Stomach smooth muscle (tissue), 2 donors: Measurements from ENCODE around the gene DHCR7.

ENCODE experiments used
- H3K27ac ChIP-seq: one replicate; pipeline ENCODE4 v1.7.0; 2013; ENCODE audit warnings: mild to moderate bottlenecking, low read length, inconsistent platforms
- H3K27me3 ChIP-seq, 2 donors: one replicate each; pipeline ENCODE4 v1.7.0; 2013; ENCODE audit warnings: low read length in 2 of 2; ENCODE audit not compliant: insufficient read depth in 2 of 2, control insufficient read depth in 1 of 2
- H3K36me3 ChIP-seq, 2 donors: one replicate each; pipeline ENCODE4 v1.7.0; 2013; ENCODE audit warnings: low read length in 2 of 2; ENCODE audit not compliant: control insufficient read depth in 2 of 2, insufficient read depth in 2 of 2
- H3K4me1 ChIP-seq: one replicate; pipeline ENCODE4 v1.7.0; 2013; ENCODE audit warnings: low read length; ENCODE audit not compliant: control insufficient read depth, insufficient read depth
- H3K4me3 ChIP-seq, 2 donors: one replicate each; pipeline ENCODE4 v1.7.0; 2013; ENCODE audit warnings: low read length in 2 of 2
- H3K9ac ChIP-seq, 2 donors: one replicate each; pipeline ENCODE4 v1.7.0; 2013; ENCODE audit warnings: low read length in 2 of 2, mild to moderate bottlenecking in 1 of 2
- H3K9me3 ChIP-seq, 2 donors: one replicate each; pipeline ENCODE4 v1.7.0; 2013; ENCODE audit warnings: low read length in 2 of 2; ENCODE audit not compliant: control insufficient read depth in 2 of 2
- donor health status: healthy.
- donor health status: Pancreatic carcinoma.

Gene DHCR7

DNA sequence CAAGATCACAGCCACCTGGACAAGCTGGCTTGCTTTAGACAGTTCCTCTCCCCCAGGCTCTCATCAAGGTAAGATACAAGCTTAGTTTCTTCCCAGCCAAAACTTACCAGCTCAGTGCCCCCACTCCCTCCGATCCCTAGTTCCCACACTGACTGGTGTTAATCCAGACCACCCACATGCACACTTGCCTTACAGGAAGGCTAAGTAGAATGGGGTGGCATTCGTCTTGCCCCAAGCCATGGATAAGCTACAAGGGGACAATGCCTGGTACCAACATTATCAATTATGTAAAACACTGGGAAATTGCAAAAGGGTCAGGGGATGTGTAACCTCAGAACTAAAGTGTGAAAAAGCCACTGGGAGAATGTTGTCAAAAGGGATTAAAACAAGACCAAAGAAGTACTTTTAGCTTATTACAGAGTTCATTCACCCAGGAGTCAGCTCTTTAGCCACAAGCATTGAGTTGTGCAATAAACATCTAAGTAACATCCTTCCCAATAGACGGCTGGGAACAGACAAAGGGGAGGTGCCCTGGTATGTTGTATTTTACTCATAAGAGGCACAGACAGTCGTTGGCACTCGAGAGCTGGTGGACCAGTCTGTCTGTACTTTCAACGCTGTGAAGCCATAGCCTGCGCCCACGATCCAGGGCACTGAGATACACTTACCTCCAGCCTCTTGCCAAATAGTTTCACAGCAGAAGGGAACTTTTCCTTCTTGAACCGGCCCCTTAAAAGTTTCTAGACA, 1.1 kb downstream of the DHCR7 start:
- peak overlapping the region; percentile 37 for H3K27ac ChIP-seq
- peak overlapping the region in 1 of 2 donors; percentile 36 for H3K9ac ChIP-seq

DNA sequence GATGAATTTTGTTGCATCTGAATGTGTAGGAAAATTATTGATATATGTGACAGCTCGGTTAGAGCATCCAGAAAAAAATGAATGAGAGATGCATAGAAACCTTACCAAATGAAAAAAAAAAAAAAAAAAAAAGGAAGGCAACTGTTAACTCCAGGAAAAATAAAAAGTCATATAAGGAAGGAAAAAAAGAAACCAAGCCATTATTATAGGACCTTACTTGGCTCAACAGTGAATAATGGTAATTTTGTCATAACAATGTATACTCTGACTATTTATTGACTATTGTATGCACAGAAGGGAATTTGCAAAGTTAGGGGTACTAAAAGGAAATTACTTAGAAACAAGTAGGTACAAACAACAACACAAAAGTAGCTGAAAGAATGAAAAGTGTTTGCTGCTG, 2.0 kb downstream of the DHCR7 start:
- Histone ChIP-seq H3K36me3 (peaks cover 5 to 10% of the 10 kb centered on the region in 2 donors), H3K9ac (no peak overlapping the region), H3K27ac (no peak overlapping the region), H3K4me1 (peaks cover 19% of the 10 kb centered on the region), H3K4me3 (no peak overlapping the region), H3K27me3 (no peaks in the 10 kb centered on the region), H3K9me3 (no peaks in the 10 kb centered on the region)

More for the DNA sequence above, 1.1 kb downstream of the DHCR7 start:
- Histone ChIP-seq H3K4me1 (peaks cover 22% of the 10 kb centered on the region), H3K36me3 (peaks cover 5 to 8% of the 10 kb centered on the region in 2 donors), H3K27me3 (no peaks in the 10 kb centered on the region), H3K4me3 (peak overlapping the region in 1 of 2 donors; percentile 97), H3K9me3 (no peaks in the 10 kb centered on the region)

GRCh38 chr11:71444811-71445210, 3.4 kb downstream of the DHCR7 start:
- H3K27ac ChIP-seq, result no peak overlapping the region
- no peaks in the 10 kb centered on the region for H3K27me3 ChIP-seq
- no peaks in the 10 kb centered on the region for H3K9me3 ChIP-seq
- H3K9ac ChIP-seq, result no peak overlapping the region
- peaks cover 19% of the 10 kb centered on the region for H3K4me1 ChIP-seq
- peaks cover 8 to 16% of the 10 kb centered on the region in 2 donors for H3K36me3 ChIP-seq
- H3K4me3 ChIP-seq, result no peak overlapping the region

DNA sequence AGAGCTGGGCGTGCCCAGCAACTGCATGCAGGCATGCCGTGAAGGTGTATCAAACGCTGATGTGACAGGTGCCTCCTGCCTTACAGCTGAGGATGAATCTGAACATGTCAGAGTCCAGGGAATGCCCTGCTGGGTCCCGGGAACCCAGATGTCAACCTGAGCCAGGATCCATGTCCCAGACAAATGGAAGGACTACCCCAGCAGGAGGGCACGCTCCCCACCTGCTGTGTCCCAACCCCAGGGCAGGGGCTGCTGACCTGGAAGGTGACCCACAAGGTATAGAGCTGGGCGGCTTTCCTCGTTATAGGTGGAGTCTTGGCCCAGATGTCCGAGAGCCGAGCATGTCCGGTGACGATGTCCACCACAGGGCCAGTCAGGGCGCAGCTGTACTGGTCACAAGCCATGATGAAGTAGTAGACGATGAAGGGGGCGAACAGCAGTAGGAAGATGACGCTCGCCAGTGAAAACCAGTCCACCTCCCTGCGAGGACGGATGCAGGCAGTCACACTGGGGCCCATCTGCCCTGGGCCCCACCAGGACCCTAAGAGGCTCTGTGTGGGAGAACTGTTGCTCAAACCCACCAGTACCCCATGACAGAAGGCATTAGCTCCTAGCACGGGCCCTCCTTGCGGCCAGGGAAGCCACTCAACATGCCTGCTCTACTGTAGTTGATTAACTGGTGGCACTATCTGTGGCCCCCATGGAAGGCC, 4.3 kb downstream of the DHCR7 start:
- Histone ChIP-seq H3K4me1 (peaks cover 11% of the 10 kb centered on the region), H3K4me3 (no peak overlapping the region), H3K36me3 (peaks cover 8 to 22% of the 10 kb centered on the region in 2 donors), H3K9me3 (no peaks in the 10 kb centered on the region), H3K27ac (no peak overlapping the region), H3K27me3 (no peaks in the 10 kb centered on the region), H3K9ac (no peak overlapping the region)

DNA sequence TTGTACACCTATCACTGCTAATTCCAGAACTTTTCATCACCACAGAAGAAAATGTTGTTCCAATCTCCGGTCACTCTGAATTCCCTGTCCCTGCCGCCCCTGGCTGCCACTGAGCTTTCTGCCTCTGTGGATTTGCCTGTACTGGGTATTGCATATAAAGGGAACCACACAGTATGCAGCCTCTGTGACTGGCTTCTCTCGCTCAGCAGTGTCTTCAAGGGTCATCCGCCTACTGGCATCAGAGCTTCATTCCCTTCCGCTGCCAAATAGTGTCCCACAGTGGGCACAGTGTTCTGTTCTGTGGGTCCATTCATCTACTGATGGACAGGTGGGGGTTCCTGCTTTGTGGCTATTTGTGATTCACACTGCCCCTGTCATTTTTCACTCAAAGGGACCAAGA, 5.3 kb downstream of the DHCR7 start:
- Histone ChIP-seq H3K27me3 (no peaks in the 10 kb centered on the region), H3K9ac (no peak overlapping the region), H3K27ac (no peak overlapping the region), H3K4me1 (peaks cover 6% of the 10 kb centered on the region), H3K36me3 (peaks cover 8 to 24% of the 10 kb centered on the region in 2 donors), H3K9me3 (no peaks in the 10 kb centered on the region), H3K4me3 (no peak overlapping the region)

DNA sequence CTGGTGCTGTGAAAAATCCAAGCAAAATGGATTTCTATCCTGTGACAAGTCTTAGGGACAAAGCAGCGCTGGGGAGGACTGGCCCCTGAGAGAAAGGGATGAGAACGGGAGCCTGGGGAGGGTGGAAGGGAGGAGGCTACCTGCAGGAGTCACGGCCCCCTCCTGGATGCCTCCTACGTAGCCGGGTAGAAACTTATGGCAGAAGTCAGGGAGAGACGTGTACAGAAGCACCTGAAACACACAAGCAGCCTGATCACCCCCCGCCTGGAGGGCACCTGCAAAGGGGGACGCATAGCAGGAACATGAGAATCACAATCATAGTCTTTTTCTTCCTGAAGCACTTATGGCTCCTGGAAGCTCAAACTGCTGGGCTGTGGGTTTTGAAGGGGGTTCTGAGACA, 6.1 kb downstream of the DHCR7 start:
- Histone ChIP-seq H3K27me3 (no peaks in the 10 kb centered on the region), H3K4me3 (no peak overlapping the region), H3K9me3 (no peaks in the 10 kb centered on the region), H3K4me1 (no peaks in the 10 kb centered on the region), H3K36me3 (peaks cover 8 to 31% of the 10 kb centered on the region in 2 donors), H3K9ac (no peak overlapping the region), H3K27ac (no peak overlapping the region)

DNA sequence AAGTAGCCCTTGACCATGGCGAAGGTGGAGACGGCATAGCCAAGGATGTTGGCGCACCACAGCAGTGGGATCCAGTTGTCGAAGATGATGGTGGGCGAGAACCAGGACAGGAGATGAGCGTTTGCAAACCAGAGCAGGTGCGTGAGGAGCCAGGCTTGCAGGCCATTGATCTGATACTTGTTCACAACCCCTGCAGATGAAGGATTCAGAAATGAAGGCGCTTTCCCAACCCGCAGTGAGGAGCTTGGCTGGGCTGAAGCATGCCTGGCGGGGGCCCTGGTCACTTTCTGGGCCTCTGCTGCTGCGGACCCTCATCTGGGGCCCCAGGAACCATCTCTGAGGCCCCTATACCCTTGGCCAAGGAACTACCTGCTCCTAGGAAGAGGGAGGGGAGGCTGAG, 6.9 kb downstream of the DHCR7 start:
- H3K9me3 ChIP-seq, result no peaks in the 10 kb centered on the region
- H3K27me3 ChIP-seq, result no peaks in the 10 kb centered on the region
- H3K4me1 ChIP-seq, result no peaks in the 10 kb centered on the region
- H3K36me3 ChIP-seq, result peaks cover 8 to 31% of the 10 kb centered on the region in 2 donors
- H3K4me3 ChIP-seq, result no peak overlapping the region
- no peak overlapping the region for H3K27ac ChIP-seq
- no peak overlapping the region for H3K9ac ChIP-seq

GRCh38 chr11:71440021-71440755, 8.0 kb downstream of the DHCR7 start:
- Histone ChIP-seq H3K9ac (no peak overlapping the region), H3K4me3 (no peak overlapping the region), H3K36me3 (peaks cover 8 to 31% of the 10 kb centered on the region in 2 donors), H3K9me3 (no peaks in the 10 kb centered on the region), H3K4me1 (no peaks in the 10 kb centered on the region), H3K27me3 (no peaks in the 10 kb centered on the region), H3K27ac (no peak overlapping the region)

- H3K36me3 ChIP-seq, result peaks cover 7 to 29% of the 10 kb centered on the region in 2 donors
- H3K27ac ChIP-seq, result no peak overlapping the region
- H3K27me3 ChIP-seq, result no peaks in the 10 kb centered on the region
- H3K9me3 ChIP-seq, result no peaks in the 10 kb centered on the region
- no peaks in the 10 kb centered on the region for H3K4me1 ChIP-seq
- H3K4me3 ChIP-seq, result no peak overlapping the region
- no peak overlapping the region for H3K9ac ChIP-seq
Observed at GRCh38 chr11:71438650-71439049, 9.5 kb downstream of the DHCR7 start.

DNA sequence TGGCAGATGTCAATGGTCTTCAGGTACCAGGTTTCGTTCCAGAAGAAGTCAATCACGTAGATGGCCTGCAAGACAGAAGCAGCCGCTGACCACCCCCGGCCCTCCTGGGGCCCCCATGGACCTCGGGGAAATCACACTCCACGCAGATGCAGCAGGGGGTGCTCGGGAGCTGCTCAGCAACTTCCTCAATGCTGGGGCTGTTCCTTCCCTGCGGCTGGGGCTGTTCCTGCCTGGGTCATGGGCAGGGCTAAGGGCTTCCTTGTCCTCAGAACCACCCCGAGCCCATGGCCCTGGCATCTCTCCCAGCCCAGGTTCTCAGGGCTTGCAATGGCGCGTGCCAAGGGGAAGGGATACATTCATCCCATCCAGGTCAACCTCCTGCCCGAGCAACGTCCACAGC, 10.3 kb downstream of the DHCR7 start:
- no peak overlapping the region for H3K27ac ChIP-seq

More for the DNA sequence above, 10.3 kb downstream of the DHCR7 start:
- no peaks in the 10 kb centered on the region for H3K27me3 ChIP-seq
- H3K4me1 ChIP-seq, result no peaks in the 10 kb centered on the region
- H3K9me3 ChIP-seq, result no peaks in the 10 kb centered on the region
- no peak overlapping the region for H3K4me3 ChIP-seq
- no peak overlapping the region for H3K9ac ChIP-seq
- peaks cover 3 to 24% of the 10 kb centered on the region in 2 donors for H3K36me3 ChIP-seq
